Liver (tissue), 9 donors: ENCODE data around the gene SMPDL3A. TPM values are rescaled to one million over a fixed set of nuclear protein-coding genes. Genes with fewer than 3 reads are reported as not detected.

ENCODE experiments used
- DNase-seq: peaks from one replicate; pipeline ENCODE4 v3.0.0-alpha.2; 2017; ENCODE audit warnings: low spot score
- H3K27ac ChIP-seq, 2 donors: one replicate each; pipeline ENCODE4 v1.7.0; 2013; ENCODE audit warnings: inconsistent platforms in 2 of 2, low read length in 2 of 2, control low read depth in 1 of 2, low read depth in 1 of 2, mild to moderate bottlenecking in 1 of 2
- H3K27me3 ChIP-seq, 4 donors: one replicate each; pipeline versions ENCODE4 v1.6.1 to v1.7.0; 2013; ENCODE audit warnings: low read length in 3 of 4, inconsistent platforms in 1 of 4, mild to moderate bottlenecking in 1 of 4, moderate library complexity in 1 of 4; ENCODE audit not compliant: control insufficient read depth in 4 of 4, insufficient read depth in 4 of 4
- H3K36me3 ChIP-seq, 4 donors: one replicate each; pipeline versions ENCODE4 v1.6.1 to v1.7.0; 2013; ENCODE audit warnings: low read length in 3 of 4, mild to moderate bottlenecking in 3 of 4, low read depth in 1 of 4, moderate library complexity in 1 of 4; ENCODE audit not compliant: control insufficient read depth in 4 of 4, insufficient read depth in 3 of 4
- H3K4me1 ChIP-seq, 4 donors: one replicate each; pipeline versions ENCODE4 v1.6.1 to v1.7.0; 2013; ENCODE audit warnings: low read length in 3 of 4, mild to moderate bottlenecking in 3 of 4, moderate library complexity in 1 of 4; ENCODE audit not compliant: control insufficient read depth in 4 of 4, insufficient read depth in 4 of 4
- H3K4me3 ChIP-seq, 3 donors: one replicate each; pipeline versions ENCODE4 v1.6.1 to v1.7.0; 2013; ENCODE audit warnings: low read length in 3 of 3, control low read depth in 1 of 3, low read depth in 1 of 3, mild to moderate bottlenecking in 1 of 3
- H3K9ac ChIP-seq, 2 donors: one replicate each; pipeline ENCODE4 v1.7.0; 2013; ENCODE audit warnings: low read length in 2 of 2, mild to moderate bottlenecking in 2 of 2, moderate library complexity in 2 of 2, control low read depth in 1 of 2, low read depth in 1 of 2
- H3K9me3 ChIP-seq, 4 donors: one replicate each; pipeline versions ENCODE4 v1.6.1 to v1.7.0; 2013; ENCODE audit warnings: low read length in 3 of 4; ENCODE audit not compliant: control insufficient read depth in 4 of 4
- ATF3 ChIP-seq: IDR thresholded peaks from 2 replicates; pipeline ENCODE4 v1.6.1; 2016; ENCODE audit warnings: antibody characterized with exemption
- CTCF ChIP-seq: fragments of 150-350 bp; IDR thresholded peaks from 2 replicates; pipeline ENCODE4 v1.5.1; 2017; ENCODE audit warnings: improper control_type of control experiment, low read depth, low read length; ENCODE audit not compliant: missing input control
- EGR1 ChIP-seq, 2 donors: IDR thresholded peaks; 2 replicates each; pipeline ENCODE4 v1.6.1; 2016 to 2018; ENCODE audit warnings: antibody characterized with exemption in 2 of 2, low read depth in 2 of 2
- FOXA1 ChIP-seq: IDR thresholded peaks from 2 replicates; pipeline ENCODE4 v1.6.1; 2016; ENCODE audit warnings: antibody characterized with exemption
- FOXA2 ChIP-seq: IDR thresholded peaks from 2 replicates; pipeline ENCODE4 v1.6.1; 2016; ENCODE audit warnings: antibody characterized with exemption
- GABPA ChIP-seq, 2 donors: IDR thresholded peaks in 1 of 2; conservative IDR thresholded peaks in 1 of 2; 2 replicates each; pipeline ENCODE4 v1.6.1; 2016; ENCODE audit warnings: antibody characterized with exemption in 2 of 2, mild to moderate bottlenecking in 1 of 2, moderate library complexity in 1 of 2
- HNF4A ChIP-seq, 2 donors: conservative IDR thresholded peaks; 2 replicates each; pipeline ENCODE4 v1.6.1; 2016; ENCODE audit warnings: antibody characterized with exemption in 2 of 2, mild to moderate bottlenecking in 2 of 2
- HNF4G ChIP-seq: IDR thresholded peaks from 2 replicates; pipeline ENCODE4 v1.6.1; 2016; ENCODE audit warnings: antibody characterized with exemption
- JUND ChIP-seq, 2 donors: IDR thresholded peaks; 2 replicates each; pipeline ENCODE4 v1.6.1; 2016; ENCODE audit warnings: antibody characterized with exemption in 2 of 2
- MAX ChIP-seq: IDR thresholded peaks from 2 replicates; pipeline ENCODE4 v1.6.1; 2016; ENCODE audit warnings: antibody characterized with exemption
- NR2F2 ChIP-seq: IDR thresholded peaks from 2 replicates; pipeline ENCODE4 v1.6.1; 2016; ENCODE audit warnings: antibody characterized with exemption
- RAD21 ChIP-seq, 2 donors: IDR thresholded peaks; 2 replicates each; pipeline ENCODE4 v1.6.1; 2016; ENCODE audit warnings: antibody characterized with exemption in 2 of 2, mild to moderate bottlenecking in 2 of 2
- REST ChIP-seq: IDR thresholded peaks from 2 replicates; pipeline ENCODE4 v1.6.1; 2016; ENCODE audit warnings: antibody characterized with exemption, mild to moderate bottlenecking
- RXRA ChIP-seq, 2 donors: IDR thresholded peaks; 2 replicates each; pipeline ENCODE4 v1.6.1; 2017 to 2018; ENCODE audit warnings: antibody characterized with exemption in 2 of 2, mild to moderate bottlenecking in 1 of 2
- SP1 ChIP-seq: IDR thresholded peaks from 2 replicates; pipeline ENCODE4 v1.6.1; 2018; ENCODE audit warnings: antibody characterized with exemption, mild to moderate bottlenecking
- TAF1 ChIP-seq: conservative IDR thresholded peaks from 2 replicates; pipeline ENCODE4 v1.6.1; 2016; ENCODE audit warnings: antibody characterized with exemption, mild to moderate bottlenecking
- ZBTB33 ChIP-seq: IDR thresholded peaks from 2 replicates; pipeline ENCODE4 v1.6.1; 2016; ENCODE audit warnings: antibody characterized with exemption
- polyA plus RNA-seq, 2 donors: library from polyadenylated mRNA; stranded (reverse) in 1 of 2; unstranded in 1 of 2; fragments of 200-250 nt in 1 of 2; fragments of >200 nt in 1 of 2; fragmentation: Nextera tagmentation in 1 of 2; extraction: Ambion mirVana in 1 of 2; gene quantifications; one replicate each; pipeline versions ENCODE4 v1.2.1 to v1.2.3, GENCODE V29; 2013 to 2015
- total RNA-seq, 2 donors: library from RNA; depleted of rRNA; stranded (reverse); fragments of >200 nt; gene quantifications; one replicate each; pipeline ENCODE4 v1.2.3, GENCODE V29; 2014
- donor health status: healthy.
- donor health status: healthy.
- donor health status: healthy.
- donor health status: healthy.
- donor health status: healthy.

SMPDL3A gene
- total and polyA plus RNA-seq, 4 donors = 17.3 to 61.4 (median 32.3) TPM

- H3K27ac ChIP-seq = no peak overlapping the region
- H3K4me3 ChIP-seq = no peak overlapping the region
- no peak overlapping the region for H3K9ac ChIP-seq
- no peaks in the 10 kb centered on the region for H3K27me3 ChIP-seq
- no peaks in the 10 kb centered on the region for H3K36me3 ChIP-seq
- no peak for DNase-seq
- H3K9me3 ChIP-seq = no peaks in the 10 kb centered on the region
- no peaks in the 10 kb centered on the region for H3K4me1 ChIP-seq
- TF ChIP-seq FOXA2 (no peak), JUND (IDR thresholded peaks at IDR 0.05) (no peak), CTCF (no peak), HNF4A (conservative IDR thresholded peaks at IDR 0.05) (no peak), FOXA1 (no peak), HNF4G (no peak)
Measured at GRCh38 chr6:122760330-122760729, 28.7 kb upstream of the SMPDL3A start.

- H3K9ac ChIP-seq = no peak overlapping the region
- DNase-seq = no peak
- peaks cover 0 to 10% (median 3%) of the 10 kb centered on the region in 4 donors for H3K4me1 ChIP-seq
- no peak overlapping the region for H3K4me3 ChIP-seq
- no peaks in the 10 kb centered on the region for H3K9me3 ChIP-seq
- H3K27ac ChIP-seq = no peak overlapping the region
- no peaks in the 10 kb centered on the region for H3K36me3 ChIP-seq
- TF ChIP-seq CTCF (no peak), ATF3 (no peak), FOXA2 (no peak), GABPA (IDR thresholded peaks at IDR 0.05 in 1 of 2, conservative IDR thresholded peaks at IDR 0.05 in 1 of 2) (no peak), EGR1 (IDR thresholded peaks at IDR 0.05; ENCODE audit: low read depth in 2 of 2) (no peak), SP1 (no peak), ZBTB33 (no peak), REST (no peak), TAF1 (no peak), RAD21 (IDR thresholded peaks at IDR 0.05) (no peak), RXRA (IDR thresholded peaks at IDR 0.05) (no peak), JUND (IDR thresholded peaks at IDR 0.05) (no peak), HNF4A (conservative IDR thresholded peaks at IDR 0.05) (no peak), HNF4G (no peak), NR2F2 (no peak), MAX (no peak), FOXA1 (no peak)
- no peaks in the 10 kb centered on the region for H3K27me3 ChIP-seq
Measured at GRCh38 chr6:122766256-122766655, 22.8 kb upstream of the SMPDL3A start.
